H1 (cell line): Measurements from ENCODE around the gene CIRBP. TPM values are rescaled to one million over a fixed set of nuclear protein-coding genes. Genes with fewer than 3 reads are reported as not detected.
A peak's percentile ranks its signal among the peaks of the same experiment; 100 is the strongest.

Source experiments
- CTCF ChIA-PET: fragments of 300-600 bp; sonication (Branson Sonifier 250); formaldehyde crosslinking; loops from one replicate; lab custom pipeline; 2021; ENCODE audit not compliant: partially characterized antibody; lab: Charles Lee
- POLR2A ChIA-PET: fragments of 300-600 bp; sonication (Branson Sonifier 250); formaldehyde crosslinking; loops from one replicate; lab custom pipeline; 2021; ENCODE audit warnings: inconsistent platforms; ENCODE audit not compliant: partially characterized antibody; lab: Charles Lee
- DNase-seq, 2 experiments: peaks; one replicate each; pipeline versions ENCODE4 v3.0.0 to v3.0.0-alpha.2; 2010 to 2022; ENCODE audit warnings: low spot score in 2 of 2, low read depth in 1 of 2, mixed read lengths in 1 of 2
- FAIRE-seq: peaks from 2 replicates; lab custom pipeline; 2011; peaks lifted over from hg19 to GRCh38; lab: Jason Lieb, UNC
- H2AFZ ChIP-seq: 2 replicates; pipeline ENCODE4 v1.8.1; 2012; ENCODE audit warnings: low read length, inconsistent platforms
- H2AK5ac ChIP-seq: 2 replicates; pipeline ENCODE4 v1.6.1; 2013; ENCODE audit warnings: low read depth, low read length
- H2BK120ac ChIP-seq: replicated peaks from 2 replicates; pipeline ENCODE3; 2013; ENCODE audit warnings: low read depth, low read length, inconsistent platforms
- H2BK12ac ChIP-seq: 2 replicates; pipeline ENCODE4 v1.6.1; 2013; ENCODE audit warnings: low read depth, low read length
- H2BK15ac ChIP-seq: 2 replicates; pipeline ENCODE4 v1.6.1; 2013; ENCODE audit warnings: low read length
- H2BK20ac ChIP-seq: 2 replicates; pipeline ENCODE4 v1.6.1; 2013; ENCODE audit warnings: low read length
- H2BK5ac ChIP-seq: 2 replicates; pipeline ENCODE4 v1.6.1; 2013; ENCODE audit warnings: low read depth, low read length
- H3K14ac ChIP-seq: 2 replicates; pipeline ENCODE4 v1.6.1; 2013; ENCODE audit warnings: inconsistent platforms; ENCODE audit not compliant: insufficient read length
- H3K18ac ChIP-seq: 2 replicates; pipeline ENCODE4 v1.6.1; 2013; ENCODE audit warnings: low read length; ENCODE audit errors: extremely low read depth
- H3K23ac ChIP-seq: 2 replicates; pipeline ENCODE4 v1.6.1; 2013; ENCODE audit warnings: inconsistent platforms; ENCODE audit not compliant: insufficient read length
- H3K23me2 ChIP-seq: 2 replicates; pipeline ENCODE4 v1.6.1; 2013; ENCODE audit warnings: low read depth, low read length
- H3K27ac ChIP-seq: 2 replicates; pipeline ENCODE4 v1.6.1; 2011; ENCODE audit warnings: low read depth, low read length, inconsistent platforms
- H3K27me3 ChIP-seq, 4 experiments: replicated peaks in 1 of 4; 1 replicate in 1 of 4; 2 replicates in 3 of 4; pipeline versions ENCODE4 v1.6.1 to v1.8.1; 2011 to 2013; ENCODE audit warnings: low read length in 3 of 4, mild to moderate bottlenecking in 3 of 4, inconsistent platforms in 2 of 4, mixed read lengths in 2 of 4, moderate library complexity in 1 of 4; ENCODE audit not compliant: control insufficient read depth in 3 of 4, insufficient read depth in 3 of 4; ENCODE audit errors: extremely low read depth in 1 of 4
- H3K36me3 ChIP-seq, 4 experiments: 2 replicates each; pipeline versions ENCODE4 v1.6.1 to v1.8.1; 2011 to 2013; ENCODE audit warnings: mild to moderate bottlenecking in 4 of 4, low read length in 3 of 4, moderate library complexity in 2 of 4, control low read depth in 1 of 4, inconsistent platforms in 1 of 4; ENCODE audit not compliant: insufficient read depth in 4 of 4, control insufficient read depth in 2 of 4
- H3K4ac ChIP-seq: replicated peaks from 2 replicates; pipeline ENCODE3; 2013; ENCODE audit warnings: low read length, low read depth, mixed read lengths, inconsistent platforms; ENCODE audit not compliant: insufficient read length
- H3K4me1 ChIP-seq, 4 experiments: replicated peaks in 1 of 4; 1 replicate in 1 of 4; 2 replicates in 3 of 4; pipeline versions ENCODE4 v1.6.1 to v1.8.1; 2011 to 2013; ENCODE audit warnings: low read length in 3 of 4, inconsistent platforms in 2 of 4, mixed read lengths in 1 of 4; ENCODE audit not compliant: insufficient read depth in 4 of 4, control insufficient read depth in 3 of 4
- H3K4me2 ChIP-seq, 2 experiments: 2 replicates each; pipeline versions ENCODE4 v1.6.1 to v1.8.1; 2011 to 2013; ENCODE audit warnings: low read depth in 2 of 2, low read length in 2 of 2, control low read depth in 1 of 2, inconsistent platforms in 1 of 2, mild to moderate bottlenecking in 1 of 2; ENCODE audit not compliant: insufficient read depth in 1 of 2
- H3K4me3 ChIP-seq, 4 experiments: fragments of 200-600, 300-600 bp in 1 of 4; sonication (generic), shearing (Covaris generic), sonication (Bioruptor Twin) in 1 of 4; 2 replicates each; pipeline versions ENCODE4 v1.5.1 to v1.8.1; 2011 to 2016; ENCODE audit warnings: low read length in 4 of 4, low read depth in 3 of 4, control low read depth in 2 of 4, inconsistent platforms in 2 of 4, mild to moderate bottlenecking in 2 of 4, mixed read lengths in 1 of 4, moderate library complexity in 1 of 4; ENCODE audit not compliant: insufficient read depth in 2 of 4; ENCODE audit errors: extremely low read depth in 1 of 4
- H3K56ac ChIP-seq: replicated peaks from 2 replicates; pipeline ENCODE3; 2013; ENCODE audit warnings: low read depth, mild to moderate bottlenecking, mixed read lengths, low read length, inconsistent platforms; ENCODE audit not compliant: insufficient read length
- H3K79me1 ChIP-seq: 2 replicates; pipeline ENCODE4 v1.6.1; 2013; ENCODE audit warnings: low read depth, low read length, control low read depth
- H3K79me2 ChIP-seq, 2 experiments: 2 replicates each; pipeline versions ENCODE4 v1.6.1 to v1.8.1; 2012 to 2013; ENCODE audit warnings: low read length in 2 of 2, mild to moderate bottlenecking in 2 of 2, inconsistent platforms in 1 of 2; ENCODE audit not compliant: insufficient read depth in 2 of 2, control insufficient read depth in 1 of 2
- H3K9ac ChIP-seq, 4 experiments: replicated peaks in 1 of 4; 1 replicate in 1 of 4; 2 replicates in 3 of 4; pipeline versions ENCODE4 v1.6.1 to v1.8.1; 2011 to 2013; ENCODE audit warnings: low read depth in 3 of 4, low read length in 3 of 4, control low read depth in 2 of 4, mild to moderate bottlenecking in 2 of 4, moderate library complexity in 2 of 4, inconsistent platforms in 1 of 4; ENCODE audit errors: extremely low read depth in 1 of 4
- H3K9me3 ChIP-seq, 2 experiments: 2 replicates each; pipeline versions ENCODE4 v1.6.1 to v1.8.1; 2012 to 2013; ENCODE audit warnings: mild to moderate bottlenecking in 2 of 2, moderate library complexity in 2 of 2, control low read depth in 1 of 2, inconsistent platforms in 1 of 2, low read depth in 1 of 2, low read length in 1 of 2, mixed read lengths in 1 of 2; ENCODE audit not compliant: insufficient read depth in 2 of 2
- H4K20me1 ChIP-seq, 2 experiments: replicated peaks in 1 of 2; 2 replicates each; pipeline versions ENCODE3 to v1.8.1; 2011 to 2013; ENCODE audit warnings: inconsistent platforms in 2 of 2, low read length in 2 of 2, mild to moderate bottlenecking in 1 of 2; ENCODE audit not compliant: insufficient read depth in 2 of 2, control insufficient read depth in 1 of 2
- H4K5ac ChIP-seq: 2 replicates; pipeline ENCODE4 v1.6.1; 2013; ENCODE audit warnings: low read length, low read depth, mixed read lengths, inconsistent platforms; ENCODE audit not compliant: insufficient read length
- H4K8ac ChIP-seq: 2 replicates; pipeline ENCODE4 v1.8.0; 2013; ENCODE audit warnings: mild to moderate bottlenecking, moderate library complexity, low read length, inconsistent platforms; ENCODE audit not compliant: insufficient read depth; ENCODE audit errors: extremely low read depth
- H4K91ac ChIP-seq: replicated peaks from 2 replicates; pipeline ENCODE3; 2013; ENCODE audit warnings: low read length, mixed read lengths, inconsistent platforms; ENCODE audit not compliant: insufficient read length
- PHF8 ChIP-seq: fragments of 200-600 bp; sonication (generic); conservative IDR thresholded peaks from 2 replicates; pipeline ENCODE4 v1.7.1; 2012; ENCODE audit warnings: low read depth, mild to moderate bottlenecking, inconsistent platforms, low read length, moderate library complexity
- TEAD4 ChIP-seq: IDR thresholded peaks from 2 replicates; pipeline ENCODE4 v1.6.1; 2012; ENCODE audit warnings: low read depth, low read length, inconsistent platforms, mixed read lengths
- WGBS, 2 experiments: shearing (Covaris generic) in 1 of 2; methylation state at CpG; one replicate each; pipeline versions ENCODE4 v1.1.6 to v1.1.7; 2013 to 2015; ENCODE audit warnings: low lambda C conversion rate in 2 of 2, mixed read lengths in 2 of 2, inconsistent platforms in 1 of 2, low coverage in 1 of 2, missing lambda C conversion rate in 1 of 2; ENCODE audit not compliant: insufficient replicate concordance in 2 of 2, insufficient coverage in 1 of 2, insufficient read length in 1 of 2; ENCODE audit errors: extremely low coverage in 1 of 2, missing lambda C conversion rate in 1 of 2; 5-methylcytosine and 5-hydroxymethylcytosine counted together
- polyA plus RNA-seq, 7 experiments: library from polyadenylated mRNA; depleted of rRNA in 3 of 7; stranded (reverse) in 5 of 7; unstranded in 2 of 7; fragments of >200 nt in 5 of 7; fragments of 200-250 nt in 2 of 7; gene quantifications; 1 replicate in 5 of 7; 2 replicates in 1 of 7; 4 replicates in 1 of 7; pipeline versions ENCODE4 v1.2.1 to v1.2.3, GENCODE V29; 2011 to 2013; ENCODE audit warnings: missing spikeins in 2 of 7, mixed read lengths in 2 of 7
- total RNA-seq: library from RNA; stranded (reverse); fragmentation: NEBNext Ultra II Directional; extraction: Animal tissue kit (Norgen Biotek cat#: 25700); gene quantifications from 2 replicates; pipeline ENCODE4 v1.2.1, GENCODE V29; 2021

CIRBP gene
- total and polyA plus RNA-seq, 2 of the 8 experiments (the other 6 are each of a cell fraction or from before 2014, with no cell fraction given), result 175 to 199 TPM

- H2BK20ac ChIP-seq, result no peak within 1 kb of the TSS
- H3K56ac ChIP-seq, result no peak within 1 kb of the TSS
- no peak within 1 kb of the TSS for H2AK5ac ChIP-seq
- peak within 1 kb of the TSS; percentile 93 for H4K91ac ChIP-seq
- H4K20me1 ChIP-seq, result peaks cover 0 to 19% of the 10 kb centered on the region in 2 experiments
- peak within 1 kb of the TSS; percentile 85; the same call in 1 of the 2 replicates for H2BK12ac ChIP-seq
- H3K4me2 ChIP-seq, result peak within 1 kb of the TSS; percentile 56 to 82
- DNase-seq (peak in 1 of 2 experiments; percentile 61), FAIRE-seq (no peak)
- POLR2A ChIA-PET, result interaction anchor here (0.7 to 10.1 kb wide), 11 partner anchors 9 to 247 kb away, joined by 3 to 355 read pairs (median 5); partner anchors contain the start of genes CIRBP and GPX4
- H3K23me2 ChIP-seq, result peaks cover 15% of the 10 kb centered on the region; the same call in 1 of the 2 replicates
- 2% methylated on average over 20 of the region's 87 CpGs; no CpG with 5 or more reads in 1 of the 2 experiments for WGBS, 2 experiments
- peak within 1 kb of the TSS; percentile 75; the same call in 1 of the 2 replicates for H2BK5ac ChIP-seq
- 0 out of 2 replicates have a peak within 1 kb of the TSS, but pooled peaks have one; percentile 65 for H2BK15ac ChIP-seq
- no peak within 1 kb of the TSS for H2AFZ ChIP-seq
- no peak within 1 kb of the TSS for H3K14ac ChIP-seq
- H2BK120ac ChIP-seq, result no peak within 1 kb of the TSS
- peak within 1 kb of the TSS in 3 of 4 experiments; percentile 13 to 63 (median 38); a peak in 4 of 7 replicates for H3K9ac ChIP-seq
- H3K27me3 ChIP-seq, result no peaks in the 10 kb centered on the region
- H4K8ac ChIP-seq, result peak within 1 kb of the TSS; percentile 65; the same call in 1 of the 2 replicates
- peak within 1 kb of the TSS; percentile 15 for H4K5ac ChIP-seq
- H3K4me3 ChIP-seq, result peak within 1 kb of the TSS; percentile 67 to 75 (median 70)
- H3K79me1 ChIP-seq, result peaks cover 7% of the 10 kb centered on the region
- H3K4me1 ChIP-seq, result peaks cover 0 to 17% (median 11%) of the 10 kb centered on the region in 4 experiments; a peak in 5 of 7 replicates
- peak within 1 kb of the TSS; percentile 78 for H3K18ac ChIP-seq
- peaks cover 0 to 4% of the 10 kb centered on the region in 2 experiments; a peak in 1 of 4 replicates for H3K79me2 ChIP-seq
- CTCF ChIA-PET, result interaction anchor here (0.7 to 2.4 kb wide), 8 partner anchors 12 to 370 kb away, joined by 3 to 11 read pairs (median 6); no protein-coding TSS in a partner anchor
- no peaks in the 10 kb centered on the region for H3K9me3 ChIP-seq
- H3K27ac ChIP-seq, result no peak within 1 kb of the TSS
- peaks cover 2 to 29% (median 5%) of the 10 kb centered on the region in 4 experiments; a peak in 5 of 8 replicates for H3K36me3 ChIP-seq
- H3K23ac ChIP-seq, result no peak within 1 kb of the TSS
- peak within 1 kb of the TSS; percentile 69 for H3K4ac ChIP-seq
- TF ChIP-seq TEAD4, result no peak
- TF ChIP-seq PHF8, result 0 out of 2 replicates have a peak, but pooled peaks have one; percentile 16
Measured at GRCh38 chr19:1237754-1238368, 31.3 kb upstream of the CIRBP start, which contains the start of gene CBARP. TSS of gene CBARP (minus strand) at chr19:1238005. CDS start at chr19:1236100, 1,905 bp downstream.
